GM21717 (cell line): Measurements from ENCODE around the gene CTBP2.

Source experiments
- ATAC-seq: cut with Tn5 transposase; IDR thresholded peaks from one replicate; pipeline ENCODE4 v1.9.1; 2021; ENCODE audit warnings: mild to moderate bottlenecking, moderate library complexity; ENCODE audit not compliant: unreplicated experiment

Gene CTBP2

GRCh38 chr10:125002047-125002422, 158.3 kb downstream of the CTBP2 start:
- ATAC-seq, result no peak

DNA sequence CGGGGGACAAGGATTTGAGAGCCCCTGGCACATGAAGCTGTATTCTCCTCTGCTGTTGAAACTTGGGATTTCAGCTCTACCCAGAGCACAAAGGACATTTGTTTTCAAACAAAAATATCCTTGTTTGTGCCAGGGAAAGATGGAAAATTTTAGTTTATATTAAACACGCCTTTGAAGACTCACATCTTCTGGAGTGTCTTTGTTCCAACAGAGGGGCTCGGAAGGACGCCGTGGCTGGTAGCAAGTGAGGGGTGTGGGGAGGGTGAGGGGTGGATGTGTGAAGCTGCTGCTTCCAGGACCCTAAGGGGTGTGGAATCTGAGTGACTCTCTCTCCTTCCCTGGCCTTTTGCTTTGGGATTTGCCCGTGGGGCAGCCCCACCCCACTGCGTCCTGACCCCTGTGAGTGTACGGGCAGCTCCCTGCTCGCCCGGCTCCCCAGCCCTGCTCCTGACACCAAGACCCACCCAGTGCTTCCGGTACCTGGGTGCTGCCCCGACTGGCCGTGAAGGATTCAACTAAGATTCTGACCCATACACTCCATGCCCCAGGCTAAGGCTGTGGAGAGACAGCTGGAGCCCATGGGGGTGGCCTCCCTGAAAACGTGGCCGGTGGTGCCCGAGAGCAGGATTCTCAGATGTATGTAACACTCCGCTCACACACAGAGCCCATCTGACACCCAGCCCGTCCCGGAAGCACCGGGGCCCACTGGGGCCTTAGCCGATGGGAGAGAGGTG, 158.9 kb downstream of the CTBP2 start:
- no peak for ATAC-seq

- no peak for ATAC-seq
Observed at GRCh38 chr10:125000366-125001312, 159.7 kb downstream of the CTBP2 start.

GRCh38 chr10:124999433-125000365, 160.7 kb downstream of the CTBP2 start:
- ATAC-seq, result no peak

- no peak for ATAC-seq
Observed at GRCh38 chr10:124998624-124999291, 161.6 kb downstream of the CTBP2 start.

- ATAC-seq, result no peak
Observed at GRCh38 chr10:124997771-124998623, 162.4 kb downstream of the CTBP2 start.

- no peak for ATAC-seq
Observed at GRCh38 chr10:124997306-124997705, 163.1 kb downstream of the CTBP2 start.

GRCh38 chr10:124996854-124997215, 163.5 kb downstream of the CTBP2 start:
- no peak for ATAC-seq

DNA sequence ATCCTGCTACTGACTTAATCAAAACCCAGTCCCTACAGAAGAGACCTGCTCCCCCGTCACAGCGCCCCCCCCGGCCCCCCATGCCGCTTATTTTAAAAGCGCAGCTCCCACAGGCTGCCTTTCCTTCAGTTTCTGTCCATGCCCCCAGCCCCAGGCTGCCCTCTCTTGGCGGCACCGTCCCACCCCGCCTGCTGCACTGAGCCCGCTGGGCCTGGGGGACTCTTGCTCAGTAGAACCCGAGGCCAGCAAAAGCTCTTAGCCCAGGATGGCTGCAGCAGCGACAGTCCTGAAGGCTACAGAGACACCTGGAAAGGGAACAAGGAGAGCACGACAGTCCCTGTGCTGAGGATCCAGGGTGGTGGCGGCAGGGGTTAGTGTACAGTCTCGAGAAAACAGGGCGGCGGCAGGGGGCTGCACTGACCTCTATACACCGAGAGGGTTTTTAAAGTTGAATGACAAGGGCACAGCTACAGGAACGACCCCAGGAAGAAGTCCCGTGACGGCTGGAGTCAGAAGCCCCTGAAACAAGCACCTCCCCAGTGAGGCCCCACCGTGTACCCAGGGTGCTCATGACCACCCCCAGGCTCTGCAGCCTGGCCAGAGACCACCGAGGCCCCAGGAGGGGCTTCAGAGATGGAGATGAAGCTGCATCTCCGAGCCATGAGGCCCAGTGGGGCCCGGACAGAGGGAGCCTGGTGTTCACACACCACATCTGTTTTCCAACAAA, 164.1 kb downstream of the CTBP2 start:
- no peak for ATAC-seq

DNA sequence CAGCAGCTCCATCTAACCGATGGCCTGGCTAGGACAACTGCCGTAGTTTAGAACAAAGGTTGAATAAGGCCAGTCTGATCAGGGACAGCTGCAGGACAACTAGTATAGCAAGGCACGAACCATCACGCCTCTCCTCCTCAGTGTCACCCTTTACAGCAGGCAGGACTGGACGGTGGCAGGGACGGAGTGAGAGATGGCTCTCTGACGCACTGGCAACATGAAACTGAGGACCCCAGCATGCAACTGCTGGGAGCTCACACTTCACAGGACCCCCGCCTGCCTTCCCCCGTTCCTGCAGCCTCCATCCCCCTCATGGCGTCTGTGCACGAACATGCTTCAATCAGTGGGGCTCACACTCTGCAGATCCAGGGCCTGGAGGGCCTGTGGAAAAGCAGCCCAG, 164.8 kb downstream of the CTBP2 start:
- ATAC-seq, result no peak

- ATAC-seq, result no peak
Observed at GRCh38 chr10:124994573-124995473, 165.5 kb downstream of the CTBP2 start.

GRCh38 chr10:124993736-124994451, 166.5 kb downstream of the CTBP2 start:
- ATAC-seq, result no peak

- no peak for ATAC-seq
Observed at GRCh38 chr10:124993345-124993708, 167.0 kb downstream of the CTBP2 start.

- no peak for ATAC-seq
Observed at GRCh38 chr10:124992462-124993344, 167.7 kb downstream of the CTBP2 start.

DNA sequence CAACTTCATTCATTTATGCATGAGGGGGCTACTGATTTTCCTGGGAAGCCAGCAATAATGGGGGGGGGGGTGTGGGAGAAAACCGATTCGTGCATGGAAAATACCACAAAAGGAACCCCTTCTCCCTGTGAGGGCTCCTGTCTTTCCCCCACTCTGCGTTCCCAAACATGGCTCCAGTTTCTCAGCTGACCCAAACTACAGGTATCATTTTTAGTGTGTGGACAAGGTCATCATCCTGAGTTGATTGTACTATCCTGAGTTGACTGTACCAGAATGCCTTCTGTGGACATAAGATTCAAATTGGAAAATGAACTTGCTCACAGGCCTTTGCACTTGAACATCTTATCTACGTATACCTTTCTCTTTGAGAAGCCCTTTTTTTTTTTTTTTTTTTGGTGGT, 168.5 kb downstream of the CTBP2 start:
- no peak for ATAC-seq
